Measurements from ENCODE around the gene TXN2.

Gene TXN2

GRCh38 chr22:36505998-36506635, 24.7 kb upstream of the TXN2 start:
- TF ChIP-seq, protein P1, sequence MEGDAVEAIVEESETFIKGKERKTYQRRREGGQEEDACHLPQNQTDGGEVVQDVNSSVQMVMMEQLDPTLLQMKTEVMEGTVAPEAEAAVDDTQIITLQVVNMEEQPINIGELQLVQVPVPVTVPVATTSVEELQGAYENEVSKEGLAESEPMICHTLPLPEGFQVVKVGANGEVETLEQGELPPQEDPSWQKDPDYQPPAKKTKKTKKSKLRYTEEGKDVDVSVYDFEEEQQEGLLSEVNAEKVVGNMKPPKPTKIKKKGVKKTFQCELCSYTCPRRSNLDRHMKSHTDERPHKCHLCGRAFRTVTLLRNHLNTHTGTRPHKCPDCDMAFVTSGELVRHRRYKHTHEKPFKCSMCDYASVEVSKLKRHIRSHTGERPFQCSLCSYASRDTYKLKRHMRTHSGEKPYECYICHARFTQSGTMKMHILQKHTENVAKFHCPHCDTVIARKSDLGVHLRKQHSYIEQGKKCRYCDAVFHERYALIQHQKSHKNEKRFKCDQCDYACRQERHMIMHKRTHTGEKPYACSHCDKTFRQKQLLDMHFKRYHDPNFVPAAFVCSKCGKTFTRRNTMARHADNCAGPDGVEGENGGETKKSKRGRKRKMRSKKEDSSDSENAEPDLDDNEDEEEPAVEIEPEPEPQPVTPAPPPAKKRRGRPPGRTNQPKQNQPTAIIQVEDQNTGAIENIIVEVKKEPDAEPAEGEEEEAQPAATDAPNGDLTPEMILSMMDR (IDR thresholded peaks at IDR 0.05) = no peak
- no peak for TF ChIP-seq ZFX (IDR thresholded peaks at IDR 0.05; ENCODE audit: borderline replicate concordance)
- H3K27ac ChIP-seq = peak overlapping the region; percentile 91

- H3K27ac ChIP-seq = no peak overlapping the region
- TF ChIP-seq, protein P1 (IDR thresholded peaks at IDR 0.05) = no peak
- no peak for TF ChIP-seq ZFX (IDR thresholded peaks at IDR 0.05; ENCODE audit: borderline replicate concordance)
These were observed 16.6 kb upstream of the TXN2 start for GRCh38 chr22:36497910-36498665.

GRCh38 chr22:36493690-36494110, 12.3 kb upstream of the TXN2 start:
- no peak overlapping the region for H3K27ac ChIP-seq

GRCh38 chr22:36492109-36492508, 10.7 kb upstream of the TXN2 start:
- no peak overlapping the region for H3K27ac ChIP-seq
- TF ChIP-seq, protein P1 (IDR thresholded peaks at IDR 0.05) = no peak
- TF ChIP-seq ZFX (IDR thresholded peaks at IDR 0.05; ENCODE audit: borderline replicate concordance) = no peak

More at GRCh38 chr22:36493690-36494110, 12.3 kb upstream of the TXN2 start:
- no peak for TF ChIP-seq ZFX (IDR thresholded peaks at IDR 0.05; ENCODE audit: borderline replicate concordance)
- TF ChIP-seq, protein P1 (IDR thresholded peaks at IDR 0.05) = no peak

GRCh38 chr22:36491155-36491554, 9.7 kb upstream of the TXN2 start:
- H3K27ac ChIP-seq = no peak overlapping the region
- TF ChIP-seq, protein P1 (IDR thresholded peaks at IDR 0.05) = no peak
- no peak for TF ChIP-seq ZFX (IDR thresholded peaks at IDR 0.05; ENCODE audit: borderline replicate concordance)

- TF ChIP-seq, protein P1 (IDR thresholded peaks at IDR 0.05) = peak; percentile 74
- no peak for TF ChIP-seq ZFX (IDR thresholded peaks at IDR 0.05; ENCODE audit: borderline replicate concordance)
- no peak overlapping the region for H3K27ac ChIP-seq
These were observed 5.4 kb upstream of the TXN2 start for GRCh38 chr22:36486619-36487384.
